Liver (tissue), 9 donors: ENCODE measurements around the gene SDK2. TPM values are rescaled to one million over a fixed set of nuclear protein-coding genes. Genes with fewer than 3 reads are reported as not detected.

Source experiments
- DNase-seq: peaks from one replicate; pipeline ENCODE4 v3.0.0-alpha.2; 2017; ENCODE audit warnings: low spot score
- H3K27ac ChIP-seq, 2 donors: one replicate each; pipeline ENCODE4 v1.7.0; 2013; ENCODE audit warnings: inconsistent platforms in 2 of 2, low read length in 2 of 2, control low read depth in 1 of 2, low read depth in 1 of 2, mild to moderate bottlenecking in 1 of 2
- H3K27me3 ChIP-seq, 4 donors: one replicate each; pipeline versions ENCODE4 v1.6.1 to v1.7.0; 2013; ENCODE audit warnings: low read length in 3 of 4, inconsistent platforms in 1 of 4, mild to moderate bottlenecking in 1 of 4, moderate library complexity in 1 of 4; ENCODE audit not compliant: control insufficient read depth in 4 of 4, insufficient read depth in 4 of 4
- H3K36me3 ChIP-seq, 4 donors: one replicate each; pipeline versions ENCODE4 v1.6.1 to v1.7.0; 2013; ENCODE audit warnings: low read length in 3 of 4, mild to moderate bottlenecking in 3 of 4, low read depth in 1 of 4, moderate library complexity in 1 of 4; ENCODE audit not compliant: control insufficient read depth in 4 of 4, insufficient read depth in 3 of 4
- H3K4me1 ChIP-seq, 4 donors: one replicate each; pipeline versions ENCODE4 v1.6.1 to v1.7.0; 2013; ENCODE audit warnings: low read length in 3 of 4, mild to moderate bottlenecking in 3 of 4, moderate library complexity in 1 of 4; ENCODE audit not compliant: control insufficient read depth in 4 of 4, insufficient read depth in 4 of 4
- H3K4me3 ChIP-seq, 3 donors: one replicate each; pipeline versions ENCODE4 v1.6.1 to v1.7.0; 2013; ENCODE audit warnings: low read length in 3 of 3, control low read depth in 1 of 3, low read depth in 1 of 3, mild to moderate bottlenecking in 1 of 3
- H3K9ac ChIP-seq, 2 donors: one replicate each; pipeline ENCODE4 v1.7.0; 2013; ENCODE audit warnings: low read length in 2 of 2, mild to moderate bottlenecking in 2 of 2, moderate library complexity in 2 of 2, control low read depth in 1 of 2, low read depth in 1 of 2
- H3K9me3 ChIP-seq, 4 donors: one replicate each; pipeline versions ENCODE4 v1.6.1 to v1.7.0; 2013; ENCODE audit warnings: low read length in 3 of 4; ENCODE audit not compliant: control insufficient read depth in 4 of 4
- EGR1 ChIP-seq, 2 donors: IDR thresholded peaks; 2 replicates each; pipeline ENCODE4 v1.6.1; 2016 to 2018; ENCODE audit warnings: antibody characterized with exemption in 2 of 2, low read depth in 2 of 2
- FOXA1 ChIP-seq: IDR thresholded peaks from 2 replicates; pipeline ENCODE4 v1.6.1; 2016; ENCODE audit warnings: antibody characterized with exemption
- FOXA2 ChIP-seq: IDR thresholded peaks from 2 replicates; pipeline ENCODE4 v1.6.1; 2016; ENCODE audit warnings: antibody characterized with exemption
- GABPA ChIP-seq, 2 donors: IDR thresholded peaks in 1 of 2; conservative IDR thresholded peaks in 1 of 2; 2 replicates each; pipeline ENCODE4 v1.6.1; 2016; ENCODE audit warnings: antibody characterized with exemption in 2 of 2, mild to moderate bottlenecking in 1 of 2, moderate library complexity in 1 of 2
- HNF4A ChIP-seq, 2 donors: conservative IDR thresholded peaks; 2 replicates each; pipeline ENCODE4 v1.6.1; 2016; ENCODE audit warnings: antibody characterized with exemption in 2 of 2, mild to moderate bottlenecking in 2 of 2
- HNF4G ChIP-seq: IDR thresholded peaks from 2 replicates; pipeline ENCODE4 v1.6.1; 2016; ENCODE audit warnings: antibody characterized with exemption
- NR2F2 ChIP-seq: IDR thresholded peaks from 2 replicates; pipeline ENCODE4 v1.6.1; 2016; ENCODE audit warnings: antibody characterized with exemption
- RAD21 ChIP-seq, 2 donors: IDR thresholded peaks; 2 replicates each; pipeline ENCODE4 v1.6.1; 2016; ENCODE audit warnings: antibody characterized with exemption in 2 of 2, mild to moderate bottlenecking in 2 of 2
- RXRA ChIP-seq, 2 donors: IDR thresholded peaks; 2 replicates each; pipeline ENCODE4 v1.6.1; 2017 to 2018; ENCODE audit warnings: antibody characterized with exemption in 2 of 2, mild to moderate bottlenecking in 1 of 2
- SP1 ChIP-seq: IDR thresholded peaks from 2 replicates; pipeline ENCODE4 v1.6.1; 2018; ENCODE audit warnings: antibody characterized with exemption, mild to moderate bottlenecking
- TAF1 ChIP-seq: conservative IDR thresholded peaks from 2 replicates; pipeline ENCODE4 v1.6.1; 2016; ENCODE audit warnings: antibody characterized with exemption, mild to moderate bottlenecking
- YY1 ChIP-seq: IDR thresholded peaks from 2 replicates; pipeline ENCODE4 v1.6.1; 2016; ENCODE audit warnings: antibody characterized with exemption, mild to moderate bottlenecking
- WGBS: extraction: QIAGEN DNeasy Blood & Tissue Kit; methylation state at CpG from one replicate; pipeline ENCODE4 v1.1.7; 2013; 5-methylcytosine and 5-hydroxymethylcytosine counted together
- polyA plus RNA-seq, 2 donors: library from polyadenylated mRNA; stranded (reverse) in 1 of 2; unstranded in 1 of 2; fragments of 200-250 nt in 1 of 2; fragments of >200 nt in 1 of 2; fragmentation: Nextera tagmentation in 1 of 2; extraction: Ambion mirVana in 1 of 2; gene quantifications; one replicate each; pipeline versions ENCODE4 v1.2.1 to v1.2.3, GENCODE V29; 2013 to 2015
- total RNA-seq, 2 donors: library from RNA; depleted of rRNA; stranded (reverse); fragments of >200 nt; gene quantifications; one replicate each; pipeline ENCODE4 v1.2.3, GENCODE V29; 2014
- TF ChIP-seq, protein P1 (sequence below): IDR thresholded peaks from 2 replicates; pipeline ENCODE4 v1.6.1; 2016; ENCODE audit warnings: antibody characterized with exemption
- TF ChIP-seq, protein P2 (sequence below): IDR thresholded peaks from 2 replicates; pipeline ENCODE4 v1.6.1; 2016; ENCODE audit warnings: antibody characterized with exemption
- TF ChIP-seq, protein P3 (sequence below): fragments of 150-350 bp; IDR thresholded peaks from 2 replicates; pipeline ENCODE4 v1.5.1; 2017; ENCODE audit warnings: improper control_type of control experiment, low read depth, low read length; ENCODE audit not compliant: missing input control
- TF ChIP-seq, protein P4 (sequence below): IDR thresholded peaks from 2 replicates; pipeline ENCODE4 v1.6.1; 2016; ENCODE audit warnings: antibody characterized with exemption, mild to moderate bottlenecking
- TF ChIP-seq, protein P5 (sequence below): IDR thresholded peaks from 2 replicates; pipeline ENCODE4 v1.6.1; 2016; ENCODE audit warnings: antibody characterized with exemption
- donor health status: healthy.
- donor health status: healthy.
- donor health status: healthy.
- donor health status: healthy.
- donor health status: healthy.

The SDK2 gene
- total and polyA plus RNA-seq, 4 donors, result 0.05 to 0.42 (median 0.10) TPM

DNA sequence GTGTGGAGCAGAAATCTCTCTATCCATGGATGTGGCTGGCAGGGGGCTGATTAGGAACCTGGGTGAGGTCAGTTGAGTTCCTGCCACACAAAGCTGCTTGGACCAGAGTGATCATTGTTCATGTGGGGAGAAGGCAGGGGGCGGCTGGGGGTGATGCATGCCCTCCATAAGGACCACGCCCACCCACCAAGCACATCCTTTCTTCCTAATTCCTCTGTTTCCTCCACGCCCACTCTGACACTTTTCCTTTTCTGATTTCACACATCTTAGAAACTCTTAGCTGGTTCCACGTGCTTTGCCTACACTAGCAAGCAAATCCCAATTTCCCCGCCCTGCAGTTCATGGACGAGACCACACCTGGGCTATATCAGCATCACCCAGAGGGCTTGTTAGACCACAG lies 108.5 kb downstream of the SDK2 start:
- TF ChIP-seq SP1 (no peak), FOXA2 (no peak), TAF1 (no peak), RXRA (IDR thresholded peaks at IDR 0.05) (no peak), NR2F2 (no peak), RAD21 (IDR thresholded peaks at IDR 0.05) (no peak), HNF4A (conservative IDR thresholded peaks at IDR 0.05) (no peak), FOXA1 (no peak), EGR1 (IDR thresholded peaks at IDR 0.05; ENCODE audit: low read depth in 2 of 2) (no peak), HNF4G (no peak), YY1 (no peak), GABPA (IDR thresholded peaks at IDR 0.05 in 1 of 2, conservative IDR thresholded peaks at IDR 0.05 in 1 of 2) (no peak)
- TF ChIP-seq, protein P1, sequence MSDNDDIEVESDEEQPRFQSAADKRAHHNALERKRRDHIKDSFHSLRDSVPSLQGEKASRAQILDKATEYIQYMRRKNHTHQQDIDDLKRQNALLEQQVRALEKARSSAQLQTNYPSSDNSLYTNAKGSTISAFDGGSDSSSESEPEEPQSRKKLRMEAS, result no peak
- TF ChIP-seq, protein P2, sequence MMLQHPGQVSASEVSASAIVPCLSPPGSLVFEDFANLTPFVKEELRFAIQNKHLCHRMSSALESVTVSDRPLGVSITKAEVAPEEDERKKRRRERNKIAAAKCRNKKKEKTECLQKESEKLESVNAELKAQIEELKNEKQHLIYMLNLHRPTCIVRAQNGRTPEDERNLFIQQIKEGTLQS, result no peak
- TF ChIP-seq, protein P3, sequence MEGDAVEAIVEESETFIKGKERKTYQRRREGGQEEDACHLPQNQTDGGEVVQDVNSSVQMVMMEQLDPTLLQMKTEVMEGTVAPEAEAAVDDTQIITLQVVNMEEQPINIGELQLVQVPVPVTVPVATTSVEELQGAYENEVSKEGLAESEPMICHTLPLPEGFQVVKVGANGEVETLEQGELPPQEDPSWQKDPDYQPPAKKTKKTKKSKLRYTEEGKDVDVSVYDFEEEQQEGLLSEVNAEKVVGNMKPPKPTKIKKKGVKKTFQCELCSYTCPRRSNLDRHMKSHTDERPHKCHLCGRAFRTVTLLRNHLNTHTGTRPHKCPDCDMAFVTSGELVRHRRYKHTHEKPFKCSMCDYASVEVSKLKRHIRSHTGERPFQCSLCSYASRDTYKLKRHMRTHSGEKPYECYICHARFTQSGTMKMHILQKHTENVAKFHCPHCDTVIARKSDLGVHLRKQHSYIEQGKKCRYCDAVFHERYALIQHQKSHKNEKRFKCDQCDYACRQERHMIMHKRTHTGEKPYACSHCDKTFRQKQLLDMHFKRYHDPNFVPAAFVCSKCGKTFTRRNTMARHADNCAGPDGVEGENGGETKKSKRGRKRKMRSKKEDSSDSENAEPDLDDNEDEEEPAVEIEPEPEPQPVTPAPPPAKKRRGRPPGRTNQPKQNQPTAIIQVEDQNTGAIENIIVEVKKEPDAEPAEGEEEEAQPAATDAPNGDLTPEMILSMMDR, result no peak
- TF ChIP-seq, protein P4, sequence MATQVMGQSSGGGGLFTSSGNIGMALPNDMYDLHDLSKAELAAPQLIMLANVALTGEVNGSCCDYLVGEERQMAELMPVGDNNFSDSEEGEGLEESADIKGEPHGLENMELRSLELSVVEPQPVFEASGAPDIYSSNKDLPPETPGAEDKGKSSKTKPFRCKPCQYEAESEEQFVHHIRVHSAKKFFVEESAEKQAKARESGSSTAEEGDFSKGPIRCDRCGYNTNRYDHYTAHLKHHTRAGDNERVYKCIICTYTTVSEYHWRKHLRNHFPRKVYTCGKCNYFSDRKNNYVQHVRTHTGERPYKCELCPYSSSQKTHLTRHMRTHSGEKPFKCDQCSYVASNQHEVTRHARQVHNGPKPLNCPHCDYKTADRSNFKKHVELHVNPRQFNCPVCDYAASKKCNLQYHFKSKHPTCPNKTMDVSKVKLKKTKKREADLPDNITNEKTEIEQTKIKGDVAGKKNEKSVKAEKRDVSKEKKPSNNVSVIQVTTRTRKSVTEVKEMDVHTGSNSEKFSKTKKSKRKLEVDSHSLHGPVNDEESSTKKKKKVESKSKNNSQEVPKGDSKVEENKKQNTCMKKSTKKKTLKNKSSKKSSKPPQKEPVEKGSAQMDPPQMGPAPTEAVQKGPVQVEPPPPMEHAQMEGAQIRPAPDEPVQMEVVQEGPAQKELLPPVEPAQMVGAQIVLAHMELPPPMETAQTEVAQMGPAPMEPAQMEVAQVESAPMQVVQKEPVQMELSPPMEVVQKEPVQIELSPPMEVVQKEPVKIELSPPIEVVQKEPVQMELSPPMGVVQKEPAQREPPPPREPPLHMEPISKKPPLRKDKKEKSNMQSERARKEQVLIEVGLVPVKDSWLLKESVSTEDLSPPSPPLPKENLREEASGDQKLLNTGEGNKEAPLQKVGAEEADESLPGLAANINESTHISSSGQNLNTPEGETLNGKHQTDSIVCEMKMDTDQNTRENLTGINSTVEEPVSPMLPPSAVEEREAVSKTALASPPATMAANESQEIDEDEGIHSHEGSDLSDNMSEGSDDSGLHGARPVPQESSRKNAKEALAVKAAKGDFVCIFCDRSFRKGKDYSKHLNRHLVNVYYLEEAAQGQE, result no peak
- TF ChIP-seq, protein P5, sequence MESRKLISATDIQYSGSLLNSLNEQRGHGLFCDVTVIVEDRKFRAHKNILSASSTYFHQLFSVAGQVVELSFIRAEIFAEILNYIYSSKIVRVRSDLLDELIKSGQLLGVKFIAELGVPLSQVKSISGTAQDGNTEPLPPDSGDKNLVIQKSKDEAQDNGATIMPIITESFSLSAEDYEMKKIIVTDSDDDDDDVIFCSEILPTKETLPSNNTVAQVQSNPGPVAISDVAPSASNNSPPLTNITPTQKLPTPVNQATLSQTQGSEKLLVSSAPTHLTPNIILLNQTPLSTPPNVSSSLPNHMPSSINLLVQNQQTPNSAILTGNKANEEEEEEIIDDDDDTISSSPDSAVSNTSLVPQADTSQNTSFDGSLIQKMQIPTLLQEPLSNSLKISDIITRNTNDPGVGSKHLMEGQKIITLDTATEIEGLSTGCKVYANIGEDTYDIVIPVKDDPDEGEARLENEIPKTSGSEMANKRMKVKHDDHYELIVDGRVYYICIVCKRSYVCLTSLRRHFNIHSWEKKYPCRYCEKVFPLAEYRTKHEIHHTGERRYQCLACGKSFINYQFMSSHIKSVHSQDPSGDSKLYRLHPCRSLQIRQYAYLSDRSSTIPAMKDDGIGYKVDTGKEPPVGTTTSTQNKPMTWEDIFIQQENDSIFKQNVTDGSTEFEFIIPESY, result no peak
- Histone ChIP-seq H3K27me3 (peaks cover 0 to 3% (median 0%) of the 10 kb centered on the region in 4 donors), H3K9me3 (no peaks in the 10 kb centered on the region), H3K4me1 (no peaks in the 10 kb centered on the region), H3K27ac (no peak overlapping the region), H3K36me3 (no peaks in the 10 kb centered on the region), H3K4me3 (no peak overlapping the region), H3K9ac (no peak overlapping the region)
- WGBS, result 74% methylated on average over 6 of the region's 6 CpGs
- no peak for DNase-seq
